OCI-LY3 (cell line): ENCODE data around the gene GTF2IRD1.

ENCODE experiments used
- H2AFZ ChIP-seq: fragments of 200-600, 300-600 bp; shearing (Covaris generic); 2 replicates; pipeline ENCODE4 v1.6.0; 2014; ENCODE audit warnings: antibody characterized with exemption, low read depth, low read length
- H3K27ac ChIP-seq: fragments of 200-600, 300-600 bp; sonication (generic); 2 replicates; pipeline ENCODE4 v1.5.1; 2014; ENCODE audit warnings: mild to moderate bottlenecking, low read length, moderate library complexity, mixed read lengths
- H3K27me3 ChIP-seq: fragments of 200-600, 300-600 bp; sonication (generic); 2 replicates; pipeline ENCODE4 v1.6.1; 2014; ENCODE audit warnings: low read depth, low read length, mixed read lengths
- H3K36me3 ChIP-seq: fragments of 200-600, 300-600 bp; sonication (generic); replicated peaks from 2 replicates; pipeline ENCODE3; 2014; ENCODE audit warnings: low read depth, low read length, mixed read lengths
- H3K4me1 ChIP-seq: fragments of 300-600, 200-600 bp; sonication (generic); 2 replicates; pipeline ENCODE4 v1.6.1; 2014; ENCODE audit warnings: low read length, mixed read lengths
- H3K4me2 ChIP-seq: fragments of 200-600, 300-600 bp; sonication (generic); 2 replicates; pipeline ENCODE4 v1.6.1; 2014; ENCODE audit warnings: low read length, mixed read lengths
- H3K4me3 ChIP-seq: fragments of 300-600, 200-600 bp; sonication (generic); 2 replicates; pipeline ENCODE4 v1.5.1; 2014; ENCODE audit warnings: antibody characterized with exemption, mild to moderate bottlenecking, low read length, moderate library complexity
- H3K79me2 ChIP-seq: fragments of 300-600, 200-600 bp; shearing (Covaris generic); 2 replicates; pipeline ENCODE4 v1.6.1; 2014; ENCODE audit warnings: mild to moderate bottlenecking, low read length, mixed read lengths
- H3K9ac ChIP-seq: fragments of 300-600, 200-600 bp; shearing (Covaris generic); 2 replicates; pipeline ENCODE4 v1.6.0; 2014; ENCODE audit warnings: mild to moderate bottlenecking, low read length, moderate library complexity
- H3K9me3 ChIP-seq: fragments of 200-600, 300-600 bp; shearing (Covaris generic); 2 replicates; pipeline ENCODE4 v1.6.1; 2014; ENCODE audit warnings: low read length, mixed read lengths; ENCODE audit not compliant: insufficient read depth
- H4K20me1 ChIP-seq: fragments of 200-600, 300-600 bp; sonication (generic); 2 replicates; pipeline ENCODE4 v1.6.1; 2016; ENCODE audit warnings: low read length, mixed read lengths; ENCODE audit not compliant: insufficient read depth
- EZH2phosphoT487 ChIP-seq: fragments of 200-600 bp; shearing (Covaris generic); IDR thresholded peaks from 2 replicates; pipeline ENCODE4 v1.6.1; 2018; ENCODE audit warnings: antibody characterized with exemption, mixed run types, low read depth
- TF ChIP-seq, protein P1 (sequence below): fragments of 200-600, 300-600 bp; sonication (generic); IDR thresholded peaks from 2 replicates; pipeline ENCODE4 v1.5.1; 2014; ENCODE audit warnings: antibody characterized with exemption, low read length, low read depth

Gene GTF2IRD1

DNA sequence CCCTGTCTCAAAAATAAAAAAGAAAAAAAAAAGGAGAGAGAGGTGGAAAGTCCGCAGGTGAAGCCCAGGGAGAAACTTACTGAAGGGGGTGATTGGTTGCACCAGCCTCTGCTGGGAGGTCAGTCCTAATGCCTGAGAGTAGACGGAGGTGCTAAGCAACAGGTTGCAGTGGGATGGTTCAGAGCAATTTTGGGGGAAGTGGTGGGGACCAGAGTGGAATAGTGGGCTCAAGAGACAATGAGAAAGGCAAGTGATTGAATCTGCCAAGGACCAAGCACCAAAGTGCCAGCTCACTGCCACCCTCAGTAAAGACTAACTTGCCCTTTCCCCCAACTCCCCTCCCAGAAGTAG, 113.6 kb downstream of the GTF2IRD1 start:
- H3K27ac ChIP-seq: no peak overlapping the region
- H3K9me3 ChIP-seq: no peaks in the 10 kb centered on the region
- H3K9ac ChIP-seq: no peak overlapping the region
- H3K4me2 ChIP-seq: no peak overlapping the region
- H3K36me3 ChIP-seq: no peaks in the 10 kb centered on the region
- H3K4me1 ChIP-seq: no peaks in the 10 kb centered on the region; the same call in 1 of the 2 replicates
- H4K20me1 ChIP-seq: no peaks in the 10 kb centered on the region
- no peak overlapping the region for H2AFZ ChIP-seq
- TF ChIP-seq, protein P1, sequence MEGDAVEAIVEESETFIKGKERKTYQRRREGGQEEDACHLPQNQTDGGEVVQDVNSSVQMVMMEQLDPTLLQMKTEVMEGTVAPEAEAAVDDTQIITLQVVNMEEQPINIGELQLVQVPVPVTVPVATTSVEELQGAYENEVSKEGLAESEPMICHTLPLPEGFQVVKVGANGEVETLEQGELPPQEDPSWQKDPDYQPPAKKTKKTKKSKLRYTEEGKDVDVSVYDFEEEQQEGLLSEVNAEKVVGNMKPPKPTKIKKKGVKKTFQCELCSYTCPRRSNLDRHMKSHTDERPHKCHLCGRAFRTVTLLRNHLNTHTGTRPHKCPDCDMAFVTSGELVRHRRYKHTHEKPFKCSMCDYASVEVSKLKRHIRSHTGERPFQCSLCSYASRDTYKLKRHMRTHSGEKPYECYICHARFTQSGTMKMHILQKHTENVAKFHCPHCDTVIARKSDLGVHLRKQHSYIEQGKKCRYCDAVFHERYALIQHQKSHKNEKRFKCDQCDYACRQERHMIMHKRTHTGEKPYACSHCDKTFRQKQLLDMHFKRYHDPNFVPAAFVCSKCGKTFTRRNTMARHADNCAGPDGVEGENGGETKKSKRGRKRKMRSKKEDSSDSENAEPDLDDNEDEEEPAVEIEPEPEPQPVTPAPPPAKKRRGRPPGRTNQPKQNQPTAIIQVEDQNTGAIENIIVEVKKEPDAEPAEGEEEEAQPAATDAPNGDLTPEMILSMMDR: no peak
- no peak for TF ChIP-seq EZH2phosphoT487
- no peak overlapping the region for H3K4me3 ChIP-seq
- no peaks in the 10 kb centered on the region for H3K79me2 ChIP-seq
- H3K27me3 ChIP-seq: no peaks in the 10 kb centered on the region

DNA sequence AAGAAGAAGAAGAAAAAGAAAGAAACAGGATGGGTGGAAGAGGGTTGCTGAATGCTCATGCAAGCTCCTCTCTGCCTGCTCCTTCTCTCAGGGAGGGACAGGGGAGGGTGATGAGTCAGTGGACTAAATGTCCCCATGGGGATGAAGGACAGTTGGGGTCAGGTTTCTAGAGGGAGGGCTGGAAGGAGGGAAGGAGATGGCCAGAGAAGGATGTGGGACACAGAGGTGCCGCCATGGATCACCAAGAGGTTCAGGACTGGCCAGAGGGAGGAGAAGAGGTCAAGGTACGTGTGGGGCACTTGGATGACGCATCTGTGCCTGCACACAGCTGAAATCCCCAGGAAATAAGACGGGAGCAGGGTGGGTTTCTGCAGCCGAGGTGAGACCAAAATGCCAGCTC, 115.0 kb downstream of the GTF2IRD1 start:
- no peak overlapping the region for H3K4me2 ChIP-seq

DNA sequence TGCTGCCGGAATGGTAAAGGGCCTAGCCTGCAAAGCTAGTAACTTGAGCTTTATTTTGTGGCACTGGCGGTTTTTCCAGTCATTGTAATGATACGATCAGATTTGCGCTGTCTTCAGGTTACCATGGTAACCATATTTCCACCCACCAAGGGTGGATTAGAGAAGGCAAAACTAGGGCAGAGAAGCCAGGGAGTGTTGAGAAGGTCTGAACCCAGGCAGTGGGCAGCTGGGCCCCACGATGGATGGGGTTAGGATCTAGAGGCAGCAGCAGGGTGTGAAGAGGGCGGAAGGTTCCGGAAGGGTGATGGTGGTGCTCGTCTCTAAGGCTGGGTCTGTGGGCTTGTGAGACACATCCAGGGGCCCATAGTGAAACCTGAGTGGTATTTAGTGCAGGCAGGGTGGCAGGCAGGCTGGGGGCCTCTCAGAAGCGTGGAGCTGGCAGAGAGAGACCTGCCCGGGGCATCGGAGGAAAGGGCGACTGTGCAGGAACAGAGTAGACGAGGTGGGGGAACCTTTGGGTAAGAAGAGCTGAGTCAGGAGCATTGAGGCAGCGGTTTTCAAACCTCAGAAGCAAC, 115.9 kb downstream of the GTF2IRD1 start:
- H3K4me3 ChIP-seq: no peak overlapping the region
- no peaks in the 10 kb centered on the region for H3K27me3 ChIP-seq
- no peaks in the 10 kb centered on the region for H3K9me3 ChIP-seq
- no peaks in the 10 kb centered on the region for H3K36me3 ChIP-seq
- H4K20me1 ChIP-seq: no peaks in the 10 kb centered on the region
- H2AFZ ChIP-seq: no peak overlapping the region
- no peaks in the 10 kb centered on the region; the same call in 1 of the 2 replicates for H3K4me1 ChIP-seq
- no peak overlapping the region for H3K9ac ChIP-seq
- no peak overlapping the region for H3K27ac ChIP-seq
- H3K79me2 ChIP-seq: no peaks in the 10 kb centered on the region
- TF ChIP-seq EZH2phosphoT487: no peak
- TF ChIP-seq, protein P1: no peak
- no peak overlapping the region for H3K4me2 ChIP-seq

More for the DNA sequence above, 115.0 kb downstream of the GTF2IRD1 start:
- no peak for TF ChIP-seq EZH2phosphoT487
- TF ChIP-seq, protein P1: no peak
- Histone ChIP-seq H3K27me3 (no peaks in the 10 kb centered on the region), H3K4me1 (no peaks in the 10 kb centered on the region; the same call in 1 of the 2 replicates), H3K9me3 (no peaks in the 10 kb centered on the region), H2AFZ (no peak overlapping the region), H3K79me2 (no peaks in the 10 kb centered on the region), H3K9ac (no peak overlapping the region), H4K20me1 (no peaks in the 10 kb centered on the region), H3K4me3 (no peak overlapping the region), H3K27ac (no peak overlapping the region), H3K36me3 (no peaks in the 10 kb centered on the region)

DNA sequence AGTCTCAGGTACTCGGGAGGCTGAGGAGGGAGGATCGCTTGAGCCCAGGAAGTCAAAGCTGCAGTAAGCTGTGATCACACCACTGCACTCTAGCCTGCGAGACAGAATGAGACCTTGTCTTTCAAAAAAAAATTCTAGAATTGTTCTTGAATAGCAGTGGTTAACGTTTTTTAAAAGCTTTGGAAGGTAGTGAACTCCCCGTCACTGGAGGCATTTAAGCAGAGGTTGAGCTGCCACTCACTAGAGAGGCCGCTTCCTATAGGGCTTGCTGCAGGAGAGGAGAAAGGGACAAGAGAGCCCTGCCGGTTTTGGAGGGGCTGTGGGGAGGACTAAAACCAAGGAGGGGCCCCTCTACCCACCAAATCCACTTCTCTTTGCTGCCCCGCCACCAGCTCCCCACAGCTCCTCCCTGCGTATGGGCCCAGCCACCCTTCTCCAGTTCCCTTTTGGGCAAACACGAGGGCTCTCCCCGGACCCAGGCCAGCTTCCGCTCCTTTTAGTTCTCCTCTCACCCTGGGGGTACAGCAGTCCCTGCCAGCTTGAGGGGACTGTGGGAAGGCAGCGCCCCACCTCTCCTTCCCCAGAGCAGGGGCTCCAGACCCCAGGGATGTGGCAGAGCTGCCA, 116.9 kb downstream of the GTF2IRD1 start:
- H3K4me1 ChIP-seq: no peaks in the 10 kb centered on the region; the same call in 1 of the 2 replicates
- H3K4me3 ChIP-seq: no peak overlapping the region
- no peaks in the 10 kb centered on the region for H3K79me2 ChIP-seq
- H4K20me1 ChIP-seq: no peaks in the 10 kb centered on the region
- TF ChIP-seq, protein P1: no peak
- no peak for TF ChIP-seq EZH2phosphoT487
- H3K27ac ChIP-seq: no peak overlapping the region
- H3K4me2 ChIP-seq: no peak overlapping the region
- H3K27me3 ChIP-seq: no peaks in the 10 kb centered on the region
- H3K36me3 ChIP-seq: no peaks in the 10 kb centered on the region
- H3K9me3 ChIP-seq: no peaks in the 10 kb centered on the region
- no peak overlapping the region for H3K9ac ChIP-seq
- no peak overlapping the region for H2AFZ ChIP-seq
